GM12874 (cell line): Measurements from ENCODE around the gene DHCR24.

Experiments used
- CTCF ChIP-seq: IDR thresholded peaks from 2 replicates; pipeline ENCODE4 v1.5.1; 2011; ENCODE audit warnings: low read depth, mild to moderate bottlenecking, control low read depth, low read length, moderate library complexity; ENCODE audit not compliant: insufficient read depth

DHCR24 gene

GRCh38 chr1:54926970-54927369, 40.0 kb upstream of the DHCR24 start:
- TF ChIP-seq CTCF: no peak

GRCh38 chr1:54922921-54923421, 36.0 kb upstream of the DHCR24 start:
- no peak for TF ChIP-seq CTCF

GRCh38 chr1:54922040-54922761, 35.2 kb upstream of the DHCR24 start:
- TF ChIP-seq CTCF: no peak

- no peak for TF ChIP-seq CTCF
Observed at GRCh38 chr1:54919367-54920359, 32.7 kb upstream of the DHCR24 start.

- TF ChIP-seq CTCF: no peak
Observed at GRCh38 chr1:54906586-54906985, 19.6 kb upstream of the DHCR24 start.

- no peak for TF ChIP-seq CTCF
Observed at GRCh38 chr1:54904476-54905048, 17.6 kb upstream of the DHCR24 start.

GRCh38 chr1:54894271-54894670, 7.3 kb upstream of the DHCR24 start:
- TF ChIP-seq CTCF: no peak
